Right lobe of liver (tissue), 6 donors: ENCODE measurements around the gene FAM204A. TPM values are rescaled to one million over a fixed set of nuclear protein-coding genes. Genes with fewer than 3 reads are reported as not detected.

Experiments used
- ATAC-seq, 4 donors: fragments of 200-7000 bp; cut with Tn5 transposase; one replicate each; pipeline ENCODE4 v1.9.1; 2020; ENCODE audit warnings: mild to moderate bottlenecking in 4 of 4, moderate library complexity in 4 of 4
- DNase-seq, 3 donors: peaks; one replicate each; pipeline ENCODE4 v3.0.0-alpha.2; 2020
- H3K27ac ChIP-seq, 3 donors: fragments of 200-600 bp; one replicate each; pipeline ENCODE4 v1.8.0; 2022
- H3K27me3 ChIP-seq, 2 donors: fragments of 200-600 bp; one replicate each; pipeline ENCODE4 v1.8.0; 2022
- H3K36me3 ChIP-seq, 4 donors: fragments of 200-600 bp; sonication (generic) in 1 of 4; one replicate each; pipeline versions ENCODE4 v1.5.1 to v1.8.0; 2017 to 2022; ENCODE audit warnings: control low read depth in 1 of 4
- H3K4me1 ChIP-seq, 4 donors: fragments of 200-600 bp; sonication (generic) in 1 of 4; one replicate each; pipeline versions ENCODE4 v1.5.1 to v1.8.0; 2017 to 2022; ENCODE audit warnings: control low read depth in 1 of 4
- H3K4me3 ChIP-seq, 3 donors: fragments of 200-600 bp; one replicate each; pipeline ENCODE4 v1.8.0; 2022
- H3K9me3 ChIP-seq, 4 donors: fragments of 200-600 bp; sonication (generic) in 1 of 4; one replicate each; pipeline versions ENCODE4 v1.5.1 to v1.8.0; 2017 to 2022; ENCODE audit warnings: control low read depth in 1 of 4
- POLR2A ChIP-seq: fragments of 450-650 bp; IDR thresholded peaks from one replicate; pipeline ENCODE4 v1.6.1; 2017; ENCODE audit warnings: antibody characterized with exemption, mild to moderate bottlenecking
- WGBS: methylation state at CpG from one replicate; pipeline ENCODE4 v1.1.6; 2018; ENCODE audit warnings: low coverage, low lambda C conversion rate; ENCODE audit not compliant: insufficient coverage; ENCODE audit errors: missing lambda C conversion rate; 5-methylcytosine and 5-hydroxymethylcytosine counted together
- intact Hi-C, 2 donors: fragments of 100-400 bp; cut with DNase I; formaldehyde crosslinking; loops; one replicate each; pipeline versions ENCODE4 v1.11.2 to v1.14.1; 2022
- total RNA-seq, 6 experiments: library from RNA; depleted of rRNA in 2 of 6; stranded (reverse); fragments of >200 nt in 2 of 6; fragmentation: NEBNext Ultra II Directional in 3 of 6; extraction: Animal tissue kit (Norgen Biotek cat#: 25700) in 3 of 6; gene quantifications; one replicate each; pipeline versions ENCODE4 v1.1.0 to v1.2.4, GENCODE V29; 2016 to 2023
- TF ChIP-seq, protein P1 (sequence below), 4 donors: fragments of 200-600 bp in 3 of 4; fragments of 450-650 bp in 1 of 4; IDR thresholded peaks; one replicate each; pipeline versions ENCODE4 v1.5.1 to v1.8.0; 2016 to 2022; ENCODE audit warnings: antibody characterized with exemption in 4 of 4, mild to moderate bottlenecking in 2 of 4
- donor health status: DM: no; HTN: yes; CAD: no.
- donor health status: DM: no; HTN: no; CAD: no.
- donor health status: DM: no; HTN: no; CAD: no.
- donor health status: DM: no; HTN: yes; CAD: no.
- donor health status: DM: no; HTN: yes; CAD: no.

FAM204A gene
- total RNA-seq, 6 experiments from 2014 or later, result 16.3 to 26.1 (median 18.5) TPM

DNA sequence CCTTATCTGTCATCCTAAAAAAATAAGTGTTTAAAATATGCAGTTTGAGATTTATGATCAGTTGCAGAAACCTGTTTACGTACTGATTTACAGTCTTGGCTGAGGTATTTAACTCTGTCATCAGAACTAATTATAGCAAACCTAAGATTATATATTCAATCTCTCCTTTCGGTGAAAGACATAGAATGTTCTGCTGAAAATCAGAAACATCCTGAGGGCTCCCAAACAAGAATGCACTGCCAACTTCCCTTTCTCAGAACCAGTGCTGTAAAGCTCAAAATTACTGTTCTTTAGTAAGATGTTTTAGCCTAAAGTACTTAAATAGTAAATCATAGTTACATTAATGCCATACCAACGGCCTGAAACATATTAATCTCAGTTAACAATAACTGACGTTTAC is 34.3 kb downstream of the FAM204A start:
- Histone ChIP-seq H3K27me3 (no peaks in the 10 kb centered on the region), H3K27ac (no peak overlapping the region), H3K4me1 (peaks cover 0 to 4% (median 0%) of the 10 kb centered on the region in 4 donors), H3K36me3 (peaks cover 0 to 14% (median under 1%) of the 10 kb centered on the region in 4 donors), H3K4me3 (no peak overlapping the region), H3K9me3 (no peaks in the 10 kb centered on the region)
- ATAC-seq (no peak), DNase-seq (no peak)
- TF ChIP-seq, protein P1, sequence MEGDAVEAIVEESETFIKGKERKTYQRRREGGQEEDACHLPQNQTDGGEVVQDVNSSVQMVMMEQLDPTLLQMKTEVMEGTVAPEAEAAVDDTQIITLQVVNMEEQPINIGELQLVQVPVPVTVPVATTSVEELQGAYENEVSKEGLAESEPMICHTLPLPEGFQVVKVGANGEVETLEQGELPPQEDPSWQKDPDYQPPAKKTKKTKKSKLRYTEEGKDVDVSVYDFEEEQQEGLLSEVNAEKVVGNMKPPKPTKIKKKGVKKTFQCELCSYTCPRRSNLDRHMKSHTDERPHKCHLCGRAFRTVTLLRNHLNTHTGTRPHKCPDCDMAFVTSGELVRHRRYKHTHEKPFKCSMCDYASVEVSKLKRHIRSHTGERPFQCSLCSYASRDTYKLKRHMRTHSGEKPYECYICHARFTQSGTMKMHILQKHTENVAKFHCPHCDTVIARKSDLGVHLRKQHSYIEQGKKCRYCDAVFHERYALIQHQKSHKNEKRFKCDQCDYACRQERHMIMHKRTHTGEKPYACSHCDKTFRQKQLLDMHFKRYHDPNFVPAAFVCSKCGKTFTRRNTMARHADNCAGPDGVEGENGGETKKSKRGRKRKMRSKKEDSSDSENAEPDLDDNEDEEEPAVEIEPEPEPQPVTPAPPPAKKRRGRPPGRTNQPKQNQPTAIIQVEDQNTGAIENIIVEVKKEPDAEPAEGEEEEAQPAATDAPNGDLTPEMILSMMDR (IDR thresholded peaks at IDR 0.05), result no peak
- no peak for TF ChIP-seq POLR2A
- intact Hi-C loops, result no loop called here
- 86% methylated on average over 4 of the region's 4 CpGs for WGBS

DNA sequence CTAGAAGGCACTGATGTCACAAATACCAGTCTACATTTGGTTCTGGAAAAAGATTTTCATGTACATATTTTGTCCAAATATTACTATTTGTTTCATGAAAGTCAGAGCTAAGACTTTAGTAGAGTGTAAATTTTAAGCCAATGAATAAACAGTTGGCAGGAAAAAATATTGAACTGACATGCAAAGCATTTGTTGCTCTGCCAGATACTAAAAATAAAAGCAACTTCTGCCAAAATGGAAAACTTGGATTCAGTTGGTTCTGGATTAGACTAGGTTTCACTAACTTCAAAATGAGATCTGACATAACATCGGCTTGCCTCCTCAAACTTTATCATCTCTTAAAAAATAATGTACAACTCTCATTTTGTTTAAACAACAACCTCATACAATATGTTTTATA is 34.9 kb downstream of the FAM204A start:
- no peaks in the 10 kb centered on the region for H3K9me3 ChIP-seq
- H3K4me3 ChIP-seq, result no peak overlapping the region
- peaks cover 0 to 4% (median 0%) of the 10 kb centered on the region in 4 donors for H3K4me1 ChIP-seq
- ATAC-seq (peak in 2 of 4 donors; percentile 42 to 48), DNase-seq (no peak)
- H3K36me3 ChIP-seq, result peaks cover 0 to 14% (median under 1%) of the 10 kb centered on the region in 4 donors
- TF ChIP-seq, protein P1 (IDR thresholded peaks at IDR 0.05), result no peak
- no peak for TF ChIP-seq POLR2A
- H3K27ac ChIP-seq, result no peak overlapping the region
- 29% methylated on average over 1 of the region's 1 CpG for WGBS
- H3K27me3 ChIP-seq, result no peaks in the 10 kb centered on the region
- intact Hi-C loops, result no loop called here

GRCh38 chr10:118305730-118306129 is 36.4 kb downstream of the FAM204A start:
- H3K27ac ChIP-seq, result no peak overlapping the region
- no peak for DNase-seq
- WGBS, result 93% methylated on average over 1 of the region's 1 CpG
- H3K4me1 ChIP-seq, result no peaks in the 10 kb centered on the region
- no peak overlapping the region for H3K4me3 ChIP-seq
- ATAC-seq, result no peak
- H3K36me3 ChIP-seq, result peaks cover 0 to 14% (median under 1%) of the 10 kb centered on the region in 4 donors
- intact Hi-C loops, result no loop called here
- TF ChIP-seq, protein P1 (IDR thresholded peaks at IDR 0.05), result no peak
- TF ChIP-seq POLR2A, result no peak
- H3K27me3 ChIP-seq, result no peaks in the 10 kb centered on the region
- no peaks in the 10 kb centered on the region for H3K9me3 ChIP-seq

DNA sequence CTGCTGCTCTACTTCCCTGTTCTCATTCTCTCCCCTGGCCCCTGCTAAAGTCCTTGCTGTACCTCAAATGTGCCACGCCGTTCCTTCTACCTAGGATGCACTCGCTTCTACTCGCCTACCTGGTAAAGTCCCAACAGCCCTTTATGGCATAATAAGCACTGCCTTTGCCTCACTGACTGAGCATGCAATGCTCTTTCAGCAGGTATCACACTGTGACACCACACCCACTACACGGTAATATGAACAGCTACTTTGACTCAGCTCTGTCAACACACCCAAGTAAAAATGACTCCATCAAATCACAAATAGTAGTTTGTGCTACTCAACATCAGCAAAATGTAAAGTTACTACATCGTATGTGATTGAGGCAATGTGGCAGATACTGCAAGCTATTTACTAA is 37.6 kb downstream of the FAM204A start:
- Histone ChIP-seq H3K4me3 (no peak overlapping the region), H3K4me1 (no peaks in the 10 kb centered on the region), H3K36me3 (peaks cover 0 to 10% (median under 1%) of the 10 kb centered on the region in 4 donors), H3K27ac (no peak overlapping the region), H3K27me3 (no peaks in the 10 kb centered on the region), H3K9me3 (no peaks in the 10 kb centered on the region)
- intact Hi-C loops, result no loop called here
- TF ChIP-seq, protein P1 (IDR thresholded peaks at IDR 0.05), result no peak
- DNase-seq (no peak), ATAC-seq (no peak)
- 98% methylated on average over 4 of the region's 6 CpGs for WGBS

DNA sequence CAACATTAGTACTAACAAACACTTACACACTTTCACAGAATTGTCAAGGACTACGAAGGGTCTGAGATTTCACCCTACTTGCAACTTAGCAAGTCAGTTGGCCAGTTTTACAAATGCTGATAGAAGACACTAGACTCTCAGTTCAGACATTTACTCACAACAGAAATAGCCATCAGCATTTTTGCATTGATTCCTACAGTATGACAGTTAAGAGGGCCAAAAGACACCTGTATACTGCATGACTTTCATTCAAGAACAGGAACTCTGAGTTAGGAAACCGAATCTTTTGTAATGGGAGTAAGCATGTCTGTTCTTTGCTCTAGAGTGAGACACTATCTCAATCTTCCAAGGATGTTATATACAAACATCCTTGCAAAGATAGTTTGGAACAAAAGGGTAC is 40.9 kb downstream of the FAM204A start:
- ATAC-seq (no peak), DNase-seq (no peak)
- no peaks in the 10 kb centered on the region for H3K27me3 ChIP-seq
- 100% methylated on average over 2 of the region's 2 CpGs for WGBS
- no peaks in the 10 kb centered on the region for H3K36me3 ChIP-seq
- H3K4me3 ChIP-seq, result no peak overlapping the region
- intact Hi-C loops, result no loop called here
- TF ChIP-seq, protein P1 (IDR thresholded peaks at IDR 0.05), result no peak
- no peak for TF ChIP-seq POLR2A
- no peaks in the 10 kb centered on the region for H3K4me1 ChIP-seq
- no peaks in the 10 kb centered on the region for H3K9me3 ChIP-seq
- H3K27ac ChIP-seq, result no peak overlapping the region
